Thymus (tissue), 11 donors: Measurements from ENCODE around the gene EPB41L4A. TPM values are rescaled to one million over a fixed set of nuclear protein-coding genes. Genes with fewer than 3 reads are reported as not detected.

ENCODE experiments used
- DNase-seq, 9 donors: peaks; one replicate each; pipeline ENCODE4 v3.0.0-alpha.2; 2013; ENCODE audit warnings: low spot score in 9 of 9, low read depth in 6 of 9, missing footprints in 1 of 9
- H3K27ac ChIP-seq, 2 donors: one replicate each; pipeline ENCODE4 v1.5.1; 2013; ENCODE audit warnings: control low read depth in 1 of 2, low read depth in 1 of 2, low read length in 1 of 2, mild to moderate bottlenecking in 1 of 2, moderate library complexity in 1 of 2
- H3K27me3 ChIP-seq, 2 donors: one replicate each; pipeline ENCODE4 v1.5.1; 2013; ENCODE audit warnings: low read length in 1 of 2; ENCODE audit not compliant: control insufficient read depth in 2 of 2, insufficient read depth in 1 of 2
- H3K36me3 ChIP-seq, 2 donors: one replicate each; pipeline ENCODE4 v1.5.1; 2013; ENCODE audit warnings: low read length in 1 of 2, mild to moderate bottlenecking in 1 of 2, moderate library complexity in 1 of 2; ENCODE audit not compliant: control insufficient read depth in 2 of 2, insufficient read depth in 2 of 2
- H3K4me1 ChIP-seq, 2 donors: one replicate each; pipeline ENCODE4 v1.5.1; 2013; ENCODE audit warnings: low read length in 2 of 2; ENCODE audit not compliant: control insufficient read depth in 2 of 2, insufficient read depth in 2 of 2
- H3K4me3 ChIP-seq, 2 donors: one replicate each; pipeline ENCODE4 v1.5.1; 2013; ENCODE audit warnings: low read length in 2 of 2, control low read depth in 1 of 2, mild to moderate bottlenecking in 1 of 2
- H3K9me3 ChIP-seq, 2 donors: one replicate each; pipeline ENCODE4 v1.5.1; 2013; ENCODE audit warnings: low read length in 1 of 2, mild to moderate bottlenecking in 1 of 2; ENCODE audit not compliant: control insufficient read depth in 2 of 2, insufficient read depth in 1 of 2
- WGBS: extraction: QIAGEN DNeasy Blood & Tissue Kit; methylation state at CpG from one replicate; pipeline ENCODE4 v1.1.7; 2013; 5-methylcytosine and 5-hydroxymethylcytosine counted together
- polyA plus RNA-seq: library from polyadenylated mRNA; stranded (reverse); fragments of 200-250 nt; gene quantifications from one replicate; pipeline ENCODE4 v1.2.3, GENCODE V29; 2013
- total RNA-seq: library from RNA; stranded (reverse); fragments of 120-200 nt; gene quantifications from one replicate; pipeline ENCODE4 v1.2.4, GENCODE V29; 2013
- donor health status: healthy.

The EPB41L4A gene
- total and polyA plus RNA-seq, 2 donors: 4.8 to 5.2 TPM

DNA sequence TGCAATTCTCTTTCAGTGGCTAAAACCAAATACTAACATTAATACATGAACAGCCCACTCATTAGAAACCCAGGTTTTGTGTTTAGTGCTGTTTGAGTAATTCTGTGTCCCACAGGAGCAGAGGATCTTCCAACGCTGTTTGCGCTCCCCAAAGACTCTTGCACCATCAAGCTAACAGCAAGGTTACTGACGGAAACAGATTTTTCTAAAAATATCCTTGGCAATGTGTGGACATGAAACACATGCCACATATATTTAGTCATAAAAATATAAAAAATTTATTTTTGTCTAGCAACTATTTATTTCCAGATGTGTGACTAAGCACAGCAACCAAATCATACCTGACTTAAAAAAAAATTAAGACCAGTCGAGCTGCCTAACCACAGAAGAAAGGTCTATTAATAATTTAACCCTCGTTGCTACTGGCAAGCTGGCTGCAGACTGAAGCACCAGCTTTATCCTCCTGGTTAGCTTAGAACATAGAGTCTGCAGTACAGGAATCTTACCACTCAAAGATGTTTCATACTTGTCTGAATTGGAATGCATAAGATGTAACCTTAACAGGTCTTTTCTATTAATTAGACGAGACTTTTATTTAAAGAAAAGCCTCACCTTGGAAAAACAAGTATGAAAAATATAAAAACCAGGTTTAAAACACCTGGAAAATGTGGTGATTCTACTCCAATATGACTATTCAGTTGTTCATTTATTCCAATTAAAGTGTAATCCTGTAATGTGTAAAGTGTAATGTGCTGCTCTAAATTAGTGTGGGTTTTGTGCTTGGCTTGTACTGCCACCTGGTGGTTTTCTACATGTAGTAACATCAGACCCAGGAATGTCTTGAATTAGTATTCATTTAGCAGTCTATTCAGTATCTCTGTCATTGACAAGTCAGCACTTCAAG, 272.5 kb downstream of the EPB41L4A start:
- H3K4me1 ChIP-seq: no peaks in the 10 kb centered on the region
- H3K9me3 ChIP-seq: no peaks in the 10 kb centered on the region
- H3K27me3 ChIP-seq: no peaks in the 10 kb centered on the region
- no peak overlapping the region for H3K4me3 ChIP-seq
- peak; percentile 34 to 85 (median 76) for DNase-seq
- no peak overlapping the region for H3K27ac ChIP-seq
- 85% methylated on average over 6 of the region's 6 CpGs for WGBS
- no peaks in the 10 kb centered on the region for H3K36me3 ChIP-seq

DNA sequence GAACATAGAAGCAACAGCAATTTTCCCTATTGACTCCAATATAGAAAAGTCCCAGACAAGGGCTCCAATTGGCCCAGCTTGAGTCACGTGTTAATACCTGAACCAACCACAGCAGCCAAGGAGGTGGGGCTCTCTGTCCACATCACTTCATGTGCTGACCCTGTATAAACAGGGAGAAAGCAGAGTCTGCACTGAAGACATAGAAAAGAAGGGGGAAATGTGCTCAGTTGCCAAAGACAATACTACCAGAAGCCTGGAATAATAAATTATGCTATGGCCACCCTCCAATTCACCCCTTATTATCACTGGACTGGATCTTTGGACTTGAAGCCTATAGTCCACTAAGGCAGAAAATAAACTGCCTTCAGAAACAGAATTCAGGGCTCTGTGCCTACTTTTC, 275.4 kb downstream of the EPB41L4A start:
- DNase-seq: no peak
- Histone ChIP-seq H3K9me3 (no peaks in the 10 kb centered on the region), H3K4me3 (no peak overlapping the region), H3K36me3 (no peaks in the 10 kb centered on the region), H3K27me3 (no peaks in the 10 kb centered on the region), H3K4me1 (no peaks in the 10 kb centered on the region), H3K27ac (no peak overlapping the region)
- WGBS: 94% methylated on average over 1 of the region's 1 CpG

DNA sequence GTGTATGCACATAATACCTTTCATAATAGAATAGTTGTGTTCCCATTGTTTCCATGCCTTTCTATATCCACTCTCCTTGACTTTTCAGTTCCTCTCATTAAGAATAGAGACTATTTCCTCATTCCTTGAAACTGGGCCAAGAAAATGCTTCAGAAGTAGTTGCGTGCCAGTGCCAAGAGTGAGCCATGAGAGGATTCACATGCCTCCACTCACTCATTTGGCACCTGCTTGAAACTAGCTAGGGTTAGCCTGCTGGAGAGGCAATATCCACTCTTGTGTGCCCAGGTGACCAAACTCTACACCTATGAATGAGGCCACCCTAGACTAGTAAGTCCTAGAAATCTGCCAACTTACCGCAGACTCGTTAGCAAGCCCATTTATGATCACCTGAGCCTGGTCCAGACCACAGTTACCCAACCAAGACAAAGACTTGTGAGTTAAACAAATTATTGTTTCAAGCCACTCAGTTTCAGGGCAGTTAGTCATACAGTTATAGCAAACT, 276.3 kb downstream of the EPB41L4A start:
- Histone ChIP-seq H3K27me3 (no peaks in the 10 kb centered on the region), H3K9me3 (no peaks in the 10 kb centered on the region), H3K4me1 (no peaks in the 10 kb centered on the region), H3K4me3 (no peak overlapping the region), H3K36me3 (no peaks in the 10 kb centered on the region), H3K27ac (no peak overlapping the region)
- DNase-seq: no peak
- 63% methylated on average over 3 of the region's 3 CpGs for WGBS

DNA sequence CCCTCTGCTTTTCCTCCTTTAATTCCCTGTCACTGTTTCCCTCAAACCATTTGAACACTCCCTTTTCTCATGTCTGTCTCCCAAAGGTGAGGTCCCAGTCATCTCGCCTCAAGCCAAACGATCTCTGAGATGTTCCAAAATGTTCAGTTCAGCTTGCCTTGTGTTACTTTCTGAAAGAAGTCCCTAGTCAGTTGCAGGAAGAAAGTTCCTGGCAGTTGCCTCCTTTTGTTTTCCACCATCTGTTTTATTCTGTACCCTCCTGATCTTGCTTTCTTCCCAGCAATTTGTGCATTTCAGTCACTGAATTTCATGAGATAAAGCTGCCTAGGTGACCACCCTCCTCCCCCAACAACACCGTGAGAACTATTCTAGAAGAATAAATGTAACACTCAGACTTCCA, 277.5 kb downstream of the EPB41L4A start:
- no peak for DNase-seq
- no peaks in the 10 kb centered on the region for H3K9me3 ChIP-seq
- no peaks in the 10 kb centered on the region for H3K4me1 ChIP-seq
- H3K4me3 ChIP-seq: no peak overlapping the region
- H3K27ac ChIP-seq: no peak overlapping the region
- WGBS: 97% methylated on average over 3 of the region's 3 CpGs
- H3K36me3 ChIP-seq: no peaks in the 10 kb centered on the region
- H3K27me3 ChIP-seq: no peaks in the 10 kb centered on the region

DNA sequence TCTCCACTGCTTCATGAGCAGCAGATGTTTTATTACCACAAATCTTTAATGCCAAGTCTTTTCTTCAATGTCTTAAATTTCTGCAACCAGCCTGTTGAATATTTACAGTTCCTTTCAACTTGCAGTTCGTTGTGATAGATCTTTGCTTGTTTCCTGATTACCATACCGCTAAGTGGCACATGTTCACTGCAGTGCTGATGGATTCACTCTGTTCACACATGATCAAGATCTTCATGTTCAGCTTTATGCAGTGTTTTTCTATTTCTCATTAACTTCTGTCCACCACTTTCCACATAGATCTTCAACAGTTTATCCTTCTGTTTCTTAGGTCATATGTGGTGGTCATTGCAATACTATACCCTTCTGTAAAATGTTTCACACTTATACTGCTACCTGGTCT, 280.6 kb downstream of the EPB41L4A start:
- no peak for DNase-seq
- no peak overlapping the region for H3K4me3 ChIP-seq
- H3K9me3 ChIP-seq: no peaks in the 10 kb centered on the region
- no peaks in the 10 kb centered on the region for H3K27me3 ChIP-seq
- 83% methylated on average over 2 of the region's 2 CpGs for WGBS
- H3K4me1 ChIP-seq: no peaks in the 10 kb centered on the region
- H3K36me3 ChIP-seq: no peaks in the 10 kb centered on the region
- no peak overlapping the region for H3K27ac ChIP-seq

DNA sequence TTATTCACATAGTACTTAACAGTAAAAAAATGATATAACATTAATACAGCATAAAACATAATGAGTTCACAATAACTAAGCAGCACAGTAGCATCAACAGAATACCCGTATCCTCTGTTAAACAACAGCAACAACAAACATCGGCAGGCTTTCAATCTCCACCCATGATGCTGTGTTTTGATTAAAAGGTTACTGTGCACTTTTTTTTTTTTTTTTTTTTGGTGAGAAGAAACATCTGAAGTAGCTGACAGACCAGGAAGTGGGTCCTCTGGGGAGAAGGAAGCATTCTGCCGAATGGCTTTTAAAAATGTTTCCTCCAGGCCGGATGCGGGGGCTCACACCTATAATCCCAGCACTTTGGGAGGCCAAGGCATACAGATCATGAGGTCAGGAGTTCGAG, 282.3 kb downstream of the EPB41L4A start:
- peak in 3 of 9 donors; percentile 17 to 38 (median 17) for DNase-seq
- no peaks in the 10 kb centered on the region for H3K4me1 ChIP-seq
- WGBS: 51% methylated on average over 6 of the region's 6 CpGs
- H3K27me3 ChIP-seq: no peaks in the 10 kb centered on the region
- H3K9me3 ChIP-seq: no peaks in the 10 kb centered on the region
- H3K27ac ChIP-seq: no peak overlapping the region
- no peak overlapping the region for H3K4me3 ChIP-seq
- H3K36me3 ChIP-seq: no peaks in the 10 kb centered on the region

DNA sequence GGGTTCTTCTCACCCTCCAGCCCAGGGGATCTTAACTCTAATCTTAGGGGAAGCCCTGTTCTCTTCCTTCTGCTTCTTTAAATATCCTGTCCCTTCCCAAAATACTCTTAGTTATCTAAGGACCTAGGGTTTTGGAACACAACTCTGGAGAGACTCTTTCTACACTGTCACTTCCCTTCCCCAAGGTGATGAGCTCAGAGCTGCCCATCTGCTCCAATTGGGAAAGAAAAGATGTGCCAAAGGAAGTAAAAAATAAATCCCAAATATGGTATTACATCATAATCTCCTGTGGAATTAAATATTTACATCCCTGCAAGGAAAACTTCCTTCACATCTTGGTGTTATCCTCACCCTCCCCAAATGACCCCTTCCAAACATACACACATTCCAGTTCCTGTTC, 291.2 kb downstream of the EPB41L4A start:
- H3K4me3 ChIP-seq: no peak overlapping the region
- no peaks in the 10 kb centered on the region for H3K27me3 ChIP-seq
- no peaks in the 10 kb centered on the region for H3K9me3 ChIP-seq
- no peak for DNase-seq
- H3K27ac ChIP-seq: no peak overlapping the region
- no peaks in the 10 kb centered on the region for H3K36me3 ChIP-seq
- H3K4me1 ChIP-seq: no peaks in the 10 kb centered on the region

DNA sequence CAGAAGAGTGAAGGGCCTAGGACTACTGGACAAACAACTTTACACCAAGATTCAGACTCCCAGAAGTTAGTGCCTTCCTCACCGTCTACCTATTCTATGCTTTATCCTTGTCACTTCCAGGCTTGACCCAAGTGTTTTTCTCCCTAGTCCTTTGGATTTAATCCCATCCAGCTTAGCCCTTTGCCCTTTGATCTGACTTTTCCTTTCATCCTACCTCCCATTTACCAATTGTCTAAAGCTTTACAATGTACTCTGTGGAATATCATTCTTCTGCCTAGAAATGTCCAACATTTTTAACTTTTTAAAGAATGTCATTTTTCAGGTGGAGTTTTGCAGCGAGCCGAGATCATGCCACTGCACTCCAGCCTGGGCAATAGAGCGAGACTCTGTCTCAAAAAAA, 292.1 kb downstream of the EPB41L4A start:
- Histone ChIP-seq H3K4me3 (no peak overlapping the region), H3K4me1 (no peaks in the 10 kb centered on the region), H3K36me3 (no peaks in the 10 kb centered on the region), H3K27me3 (no peaks in the 10 kb centered on the region), H3K9me3 (no peaks in the 10 kb centered on the region), H3K27ac (no peak overlapping the region)
- no peak for DNase-seq
- WGBS: 94% methylated on average over 4 of the region's 4 CpGs

DNA sequence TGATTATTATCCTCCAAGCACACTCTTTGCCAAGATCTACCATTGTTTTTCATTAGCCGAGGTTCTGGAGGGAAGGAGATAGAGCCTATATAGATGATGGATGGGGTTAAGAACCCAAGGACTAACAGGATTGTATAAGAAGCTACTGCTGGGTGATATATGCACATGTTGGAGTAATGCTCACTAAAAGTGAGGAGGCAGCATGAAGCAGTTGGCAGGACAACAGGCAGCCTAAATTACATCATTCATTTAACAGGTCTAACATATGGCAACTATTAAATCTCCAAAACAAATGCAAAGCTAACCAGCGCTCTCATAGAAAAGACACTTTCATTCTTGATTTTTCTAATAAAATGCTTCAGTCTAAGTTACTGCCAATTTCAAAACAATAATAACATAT, 293.2 kb downstream of the EPB41L4A start:
- Histone ChIP-seq H3K27ac (no peak overlapping the region), H3K4me3 (no peak overlapping the region), H3K4me1 (no peaks in the 10 kb centered on the region), H3K9me3 (no peaks in the 10 kb centered on the region), H3K36me3 (no peaks in the 10 kb centered on the region), H3K27me3 (no peaks in the 10 kb centered on the region)
- WGBS: 97% methylated on average over 2 of the region's 2 CpGs
- DNase-seq: no peak
